ENCODE results near the gene SARM1. TPM values are rescaled to one million over a fixed set of nuclear protein-coding genes. Genes with fewer than 3 reads are reported as not detected.
A peak's percentile ranks its signal among the peaks of the same experiment; 100 is the strongest.

Gene SARM1
- total and polyA plus RNA-seq, 2 of the 13 experiments (the other 11 are each of a cell fraction or from before 2014, with no cell fraction given), result 0.73 to 0.86 TPM

GRCh38 chr17:28405632-28406472 is 34.4 kb downstream of the SARM1 start, which contains the start of gene SLC46A1 (continued):
- no peak for TF ChIP-seq KIAA2018 (CRISPR knock-in tag; IDR thresholded peaks at IDR 0.05; ENCODE audit: borderline replicate concordance)
- TF ChIP-seq PAX8 (CRISPR knock-in tag; IDR thresholded peaks at IDR 0.05; ENCODE audit: borderline replicate concordance), result 0 out of 2 replicates have a peak, but pooled peaks have one; percentile 64
- TF ChIP-seq RARA (CRISPR knock-in tag; IDR thresholded peaks at IDR 0.05), result no peak
- TF ChIP-seq POGK (CRISPR knock-in tag; conservative IDR thresholded peaks at IDR 0.05), result peak; percentile 61; the same call in 1 of the 2 replicates
- no peak for TF ChIP-seq CEBPG (CRISPR knock-in tag; IDR thresholded peaks at IDR 0.05)
- no peak for TF ChIP-seq ZNF282 (IDR thresholded peaks at IDR 0.05; ENCODE audit: partially characterized antibody)
- 0 out of 2 replicates have a peak, but pooled peaks have one; percentile 52 for TF ChIP-seq ATF7-NPFF (CRISPR knock-in tag; IDR thresholded peaks at IDR 0.05; ENCODE audit: low read depth)
- no peak for TF ChIP-seq ZMYM3 (CRISPR knock-in tag; IDR thresholded peaks at IDR 0.05)
- TF ChIP-seq ZNF550 (CRISPR knock-in tag; IDR thresholded peaks at IDR 0.05; ENCODE audit: borderline replicate concordance), result no peak
- no peak for TF ChIP-seq RFX5 (IDR thresholded peaks at IDR 0.05; ENCODE audit: low read depth, low read length)
- no peak for TF ChIP-seq DNMT1 (CRISPR knock-in tag; IDR thresholded peaks at IDR 0.05)
- no peak; the same call in 1 of the 2 replicates for TF ChIP-seq ZNF788 (CRISPR knock-in tag; IDR thresholded peaks at IDR 0.05; ENCODE audit: borderline replicate concordance)
- no peak for TF ChIP-seq ZNF770 (CRISPR knock-in tag; IDR thresholded peaks at IDR 0.05)
- no peak for TF ChIP-seq ARID3A (IDR thresholded peaks at IDR 0.05; ENCODE audit: low read depth, low read length)
- no peak for TF ChIP-seq SRF (IDR thresholded peaks at IDR 0.05; ENCODE audit: low read depth, low read length)
